SK-N-SH (cell line): ENCODE data around the gene EXOC3. TPM values are rescaled to one million over a fixed set of nuclear protein-coding genes. Genes with fewer than 3 reads are reported as not detected.

Source experiments
- CTCF ChIA-PET: fragments of 300-600, 350-600 bp; formaldehyde crosslinking; extraction: SDS; loops from one replicate; lab custom pipeline; 2021; lab: Yijun Ruan, JAX
- POLR2A ChIA-PET: fragments of 350-600 bp; sonication (Branson Sonifier 250); formaldehyde crosslinking; extraction: SDS; loops from one replicate; lab custom pipeline; 2020; ENCODE audit warnings: antibody characterized with exemption, inconsistent platforms; lab: Yijun Ruan, JAX
- DNase-seq: peaks from one replicate; pipeline ENCODE4 v3.0.0; 2012
- H2AFZ ChIP-seq: fragments of 200-600 bp; sonication (generic); 2 replicates; pipeline ENCODE4 v1.8.1; 2016; ENCODE audit warnings: antibody characterized with exemption, mild to moderate bottlenecking, low read depth
- H3F3A ChIP-seq: fragments of 200-600 bp; sonication (generic); replicated peaks from 2 replicates; pipeline ENCODE3; 2016; ENCODE audit warnings: antibody characterized with exemption, mild to moderate bottlenecking; ENCODE audit not compliant: insufficient read depth
- H3K27ac ChIP-seq, 2 experiments: fragments of 200-500 bp in 1 of 2; fragments of 200-600 bp in 1 of 2; sonication (Bioruptor generic) in 1 of 2; sonication (generic), shearing (Covaris generic) in 1 of 2; 2 replicates each; pipeline versions ENCODE4 v1.5.1 to v1.6.1; 2014 to 2016; ENCODE audit warnings: low read depth in 2 of 2, inconsistent platforms in 1 of 2, low read length in 1 of 2, mild to moderate bottlenecking in 1 of 2, mixed read lengths in 1 of 2
- H3K27me3 ChIP-seq: fragments of 200-600 bp; sonication (generic), shearing (Covaris generic); 2 replicates; pipeline ENCODE4 v1.6.1; 2016; ENCODE audit warnings: mixed run types; ENCODE audit not compliant: insufficient read depth
- H3K36me3 ChIP-seq, 2 experiments: fragments of 200-500 bp in 1 of 2; fragments of 200-600 bp in 1 of 2; sonication (Bioruptor generic) in 1 of 2; sonication (generic) in 1 of 2; replicated peaks in 1 of 2; 2 replicates each; pipeline versions ENCODE3 to v1.5.1; 2014 to 2016; ENCODE audit warnings: low read length in 1 of 2, mild to moderate bottlenecking in 1 of 2; ENCODE audit not compliant: insufficient read depth in 2 of 2, control insufficient read depth in 1 of 2
- H3K4me1 ChIP-seq, 2 experiments: fragments of 200-500 bp in 1 of 2; fragments of 200-600 bp in 1 of 2; sonication (Bioruptor generic) in 1 of 2; sonication (generic), shearing (Covaris generic) in 1 of 2; 2 replicates each; pipeline versions ENCODE4 v1.5.1 to v1.6.1; 2014 to 2016; ENCODE audit warnings: low read depth in 1 of 2, low read length in 1 of 2, mixed run types in 1 of 2; ENCODE audit not compliant: insufficient read depth in 2 of 2, control insufficient read depth in 1 of 2
- H3K4me2 ChIP-seq: fragments of 200-600 bp; sonication (generic), shearing (Covaris generic); 2 replicates; pipeline ENCODE4 v1.6.1; 2017; ENCODE audit warnings: mixed run types
- H3K4me3 ChIP-seq, 2 experiments: fragments of 200-500 bp in 1 of 2; fragments of 200-600 bp in 1 of 2; sonication (Bioruptor generic) in 1 of 2; sonication (generic), shearing (Covaris generic) in 1 of 2; 2 replicates each; pipeline versions ENCODE4 v1.5.1 to v1.8.1; 2014 to 2016; ENCODE audit warnings: low read depth in 2 of 2, inconsistent platforms in 1 of 2, low read length in 1 of 2, mild to moderate bottlenecking in 1 of 2, mixed read lengths in 1 of 2, moderate library complexity in 1 of 2
- H3K79me2 ChIP-seq: fragments of 200-600 bp; sonication (generic); 2 replicates; pipeline ENCODE4 v1.8.1; 2017; ENCODE audit warnings: mild to moderate bottlenecking; ENCODE audit not compliant: insufficient read depth
- H3K9ac ChIP-seq: fragments of 200-600 bp; sonication (generic); 2 replicates; pipeline ENCODE4 v1.6.1; 2017; ENCODE audit warnings: mixed run types
- H3K9me2 ChIP-seq: fragments of 200-600 bp; sonication (generic); 2 replicates; pipeline ENCODE4 v1.6.1; 2017; ENCODE audit warnings: mixed run types
- H3K9me3 ChIP-seq: fragments of 200-600 bp; sonication (generic); 2 replicates; pipeline ENCODE4 v1.6.1; 2017; ENCODE audit warnings: mixed run types, mild to moderate bottlenecking, moderate library complexity
- H4K20me1 ChIP-seq: fragments of 200-600 bp; sonication (generic); 2 replicates; pipeline ENCODE4 v1.6.1; 2017; ENCODE audit warnings: mild to moderate bottlenecking, mixed run types; ENCODE audit not compliant: insufficient read depth
- CHD2 ChIP-seq: fragments of 150-350 bp; IDR thresholded peaks from 2 replicates; pipeline ENCODE4 v1.6.1; 2018; ENCODE audit warnings: low read length; ENCODE audit not compliant: partially characterized antibody
- ELF1 ChIP-seq: IDR thresholded peaks from 2 replicates; pipeline ENCODE4 v1.4.0; 2012
- FOXJ3 ChIP-seq: sonication (generic); formaldehyde crosslinking; IDR thresholded peaks from 2 replicates; pipeline ENCODE4 v1.5.1; 2020; ENCODE audit warnings: mild to moderate bottlenecking, missing genetic modification reagents
- FOXM1 ChIP-seq: IDR thresholded peaks from 2 replicates; pipeline ENCODE4 v1.4.0; 2012; ENCODE audit warnings: low read depth, mild to moderate bottlenecking
- MEF2A ChIP-seq: IDR thresholded peaks from 2 replicates; pipeline ENCODE4 v1.4.0; 2012; ENCODE audit warnings: low read depth, borderline replicate concordance
- NFIC ChIP-seq: IDR thresholded peaks from 2 replicates; pipeline ENCODE4 v1.4.0; 2012; ENCODE audit warnings: borderline replicate concordance
- TAF1 ChIP-seq: IDR thresholded peaks from 2 replicates; pipeline ENCODE4 v1.6.1; 2012; ENCODE audit warnings: low read depth, mild to moderate bottlenecking, low read length, moderate library complexity, borderline replicate concordance
- TCF12 ChIP-seq: IDR thresholded peaks from 2 replicates; pipeline ENCODE4 v1.4.0; 2012
- TEAD4 ChIP-seq: IDR thresholded peaks from 2 replicates; pipeline ENCODE4 v1.4.0; 2012; ENCODE audit warnings: mild to moderate bottlenecking, borderline replicate concordance; ENCODE audit not compliant: insufficient read depth
- WGBS: methylation state at CpG from one replicate; pipeline ENCODE4 v1.1.6; 2017; ENCODE audit warnings: low lambda C conversion rate; 5-methylcytosine and 5-hydroxymethylcytosine counted together
- polyA plus RNA-seq, 3 experiments: library from polyadenylated mRNA; depleted of rRNA; stranded (reverse); fragments of >200 nt; gene quantifications; 2 replicates each; pipeline ENCODE4 v1.2.3, GENCODE V29; 2012
- TF ChIP-seq, protein P1 (sequence below): IDR thresholded peaks from 2 replicates; pipeline ENCODE4 v1.6.1; 2012; ENCODE audit warnings: mild to moderate bottlenecking, low read depth, low read length, moderate library complexity
- TF ChIP-seq, protein P2 (sequence below): fragments of 150-350 bp; IDR thresholded peaks from 2 replicates; pipeline ENCODE4 v1.6.1; 2016; ENCODE audit warnings: mild to moderate bottlenecking, low read depth, low read length

Gene EXOC3
- polyA plus RNA-seq, 1 of the 3 experiments (the other 2 are of a cell fraction) = 25.7 TPM

DNA sequence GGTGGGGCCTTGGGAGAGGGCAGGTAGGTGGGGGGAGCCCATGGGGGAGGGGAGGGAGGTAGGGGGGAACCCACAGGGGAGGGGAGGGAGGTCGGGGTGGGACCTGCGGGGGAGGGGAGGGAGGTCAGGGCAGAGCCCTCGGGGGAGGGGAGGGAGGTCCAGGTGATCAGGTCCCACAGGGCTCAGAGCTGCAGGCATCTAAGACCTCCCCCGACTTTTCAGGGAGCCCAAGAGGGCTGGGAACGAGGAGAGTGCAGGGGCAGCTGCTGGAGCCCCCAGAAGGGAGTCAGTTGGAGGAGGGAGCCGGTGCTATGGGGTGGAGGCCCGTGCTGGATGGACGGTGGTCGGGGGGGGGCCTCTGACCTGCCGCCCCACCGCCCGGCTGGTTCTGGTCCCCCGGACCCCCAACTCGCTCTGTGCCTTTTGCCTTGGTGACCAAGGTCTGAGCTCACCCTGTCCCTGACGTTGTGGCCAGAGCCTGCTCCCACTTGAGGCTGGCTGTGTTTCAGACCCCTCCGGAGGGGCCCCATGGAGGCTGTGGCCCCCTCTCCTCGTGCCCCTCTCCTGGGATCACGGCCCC, 49.4 kb downstream of the EXOC3 start:
- TF ChIP-seq MEF2A = no peak
- TF ChIP-seq, protein P1, sequence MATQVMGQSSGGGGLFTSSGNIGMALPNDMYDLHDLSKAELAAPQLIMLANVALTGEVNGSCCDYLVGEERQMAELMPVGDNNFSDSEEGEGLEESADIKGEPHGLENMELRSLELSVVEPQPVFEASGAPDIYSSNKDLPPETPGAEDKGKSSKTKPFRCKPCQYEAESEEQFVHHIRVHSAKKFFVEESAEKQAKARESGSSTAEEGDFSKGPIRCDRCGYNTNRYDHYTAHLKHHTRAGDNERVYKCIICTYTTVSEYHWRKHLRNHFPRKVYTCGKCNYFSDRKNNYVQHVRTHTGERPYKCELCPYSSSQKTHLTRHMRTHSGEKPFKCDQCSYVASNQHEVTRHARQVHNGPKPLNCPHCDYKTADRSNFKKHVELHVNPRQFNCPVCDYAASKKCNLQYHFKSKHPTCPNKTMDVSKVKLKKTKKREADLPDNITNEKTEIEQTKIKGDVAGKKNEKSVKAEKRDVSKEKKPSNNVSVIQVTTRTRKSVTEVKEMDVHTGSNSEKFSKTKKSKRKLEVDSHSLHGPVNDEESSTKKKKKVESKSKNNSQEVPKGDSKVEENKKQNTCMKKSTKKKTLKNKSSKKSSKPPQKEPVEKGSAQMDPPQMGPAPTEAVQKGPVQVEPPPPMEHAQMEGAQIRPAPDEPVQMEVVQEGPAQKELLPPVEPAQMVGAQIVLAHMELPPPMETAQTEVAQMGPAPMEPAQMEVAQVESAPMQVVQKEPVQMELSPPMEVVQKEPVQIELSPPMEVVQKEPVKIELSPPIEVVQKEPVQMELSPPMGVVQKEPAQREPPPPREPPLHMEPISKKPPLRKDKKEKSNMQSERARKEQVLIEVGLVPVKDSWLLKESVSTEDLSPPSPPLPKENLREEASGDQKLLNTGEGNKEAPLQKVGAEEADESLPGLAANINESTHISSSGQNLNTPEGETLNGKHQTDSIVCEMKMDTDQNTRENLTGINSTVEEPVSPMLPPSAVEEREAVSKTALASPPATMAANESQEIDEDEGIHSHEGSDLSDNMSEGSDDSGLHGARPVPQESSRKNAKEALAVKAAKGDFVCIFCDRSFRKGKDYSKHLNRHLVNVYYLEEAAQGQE = no peak
- no peak for TF ChIP-seq CHD2
- TF ChIP-seq ELF1 = no peak
- TF ChIP-seq FOXJ3 (CRISPR knock-in tag) = no peak
- Histone ChIP-seq H3F3A (no peaks in the 10 kb centered on the region), H2AFZ (no peak overlapping the region), H3K9me3 (no peaks in the 10 kb centered on the region), H3K36me3 (no peaks in the 10 kb centered on the region), H3K4me2 (no peak overlapping the region), H3K79me2 (no peaks in the 10 kb centered on the region), H3K4me1 (no peaks in the 10 kb centered on the region), H3K4me3 (no peak overlapping the region), H3K27ac (no peak overlapping the region), H3K9ac (no peak overlapping the region), H4K20me1 (no peaks in the 10 kb centered on the region), H3K27me3 (peaks cover 28% of the 10 kb centered on the region), H3K9me2 (no peaks in the 10 kb centered on the region)
- DNase-seq = no peak
- WGBS = 25% methylated on average over 9 of the region's 18 CpGs
- ChIA-PET CTCF (no interaction called here), POLR2A (no interaction called here)

DNA sequence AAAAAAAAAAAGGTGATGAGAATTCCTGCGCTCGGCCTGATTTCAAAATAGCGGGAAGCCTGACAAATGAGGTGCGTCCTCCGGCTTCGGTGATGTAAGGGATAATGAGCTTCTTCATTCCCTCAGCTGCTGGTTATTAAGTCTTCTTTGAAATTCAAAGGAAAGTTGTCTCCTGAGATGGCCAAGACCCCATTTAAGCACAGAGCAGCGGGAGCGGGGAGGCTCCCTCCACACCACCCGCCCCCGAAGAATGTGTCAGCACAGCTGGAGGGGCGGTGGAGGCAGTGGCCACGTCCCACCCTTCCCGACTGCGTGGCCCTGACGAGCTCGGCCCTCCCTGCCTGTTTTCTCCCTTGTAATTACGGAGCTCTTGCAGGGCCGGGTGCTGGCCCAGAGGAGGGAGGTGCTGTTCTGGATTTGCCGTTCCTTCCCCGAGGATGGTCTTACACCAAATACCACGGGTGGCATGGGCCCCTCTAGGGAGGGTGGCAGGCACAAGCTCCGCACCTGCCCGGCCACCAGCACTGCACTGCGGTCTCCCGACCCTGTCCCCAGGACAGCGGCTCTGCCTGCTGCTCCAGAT, 50.2 kb downstream of the EXOC3 start:
- CTCF ChIA-PET = no interaction called here
- DNase-seq = no peak
- Histone ChIP-seq H3K4me1 (no peaks in the 10 kb centered on the region), H3K79me2 (no peaks in the 10 kb centered on the region), H3K9me2 (no peaks in the 10 kb centered on the region), H3K4me3 (no peak overlapping the region), H3F3A (no peaks in the 10 kb centered on the region), H3K36me3 (no peaks in the 10 kb centered on the region), H3K27ac (no peak overlapping the region), H3K9me3 (no peaks in the 10 kb centered on the region), H2AFZ (no peak overlapping the region), H3K4me2 (no peak overlapping the region), H4K20me1 (no peaks in the 10 kb centered on the region), H3K27me3 (peaks cover 33% of the 10 kb centered on the region), H3K9ac (no peak overlapping the region)
- POLR2A ChIA-PET = no interaction called here
- WGBS = 38% methylated on average over 17 of the region's 26 CpGs
- TF ChIP-seq TCF12 (no peak), TEAD4 (no peak), TAF1 (no peak), NFIC (no peak), FOXM1 (no peak)
- TF ChIP-seq, protein P2, sequence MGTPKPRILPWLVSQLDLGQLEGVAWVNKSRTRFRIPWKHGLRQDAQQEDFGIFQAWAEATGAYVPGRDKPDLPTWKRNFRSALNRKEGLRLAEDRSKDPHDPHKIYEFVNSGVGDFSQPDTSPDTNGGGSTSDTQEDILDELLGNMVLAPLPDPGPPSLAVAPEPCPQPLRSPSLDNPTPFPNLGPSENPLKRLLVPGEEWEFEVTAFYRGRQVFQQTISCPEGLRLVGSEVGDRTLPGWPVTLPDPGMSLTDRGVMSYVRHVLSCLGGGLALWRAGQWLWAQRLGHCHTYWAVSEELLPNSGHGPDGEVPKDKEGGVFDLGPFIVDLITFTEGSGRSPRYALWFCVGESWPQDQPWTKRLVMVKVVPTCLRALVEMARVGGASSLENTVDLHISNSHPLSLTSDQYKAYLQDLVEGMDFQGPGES = no peak
